ENCODE results near the gene CELF2.

DNA sequence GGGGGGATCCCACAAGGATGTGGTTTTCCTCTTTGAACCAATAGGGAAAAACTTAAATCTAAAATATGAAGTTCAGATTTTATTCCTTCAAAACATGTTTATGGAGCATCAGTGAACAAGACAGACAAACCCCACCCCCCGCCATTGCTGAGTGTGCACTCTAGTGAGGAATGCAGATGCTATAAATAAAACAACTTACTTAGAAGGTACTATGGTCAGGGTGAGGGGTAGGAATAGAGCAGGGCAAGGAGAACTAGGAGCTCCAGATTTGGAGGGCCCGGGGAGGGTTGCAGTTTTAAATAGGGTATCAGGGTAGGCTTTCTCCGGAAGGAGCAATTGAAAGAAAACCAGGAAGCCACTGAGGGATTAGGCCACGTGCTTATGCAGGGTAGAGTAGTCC is 47.9 kb downstream of the CELF2 start:
- TF ChIP-seq, protein P1, sequence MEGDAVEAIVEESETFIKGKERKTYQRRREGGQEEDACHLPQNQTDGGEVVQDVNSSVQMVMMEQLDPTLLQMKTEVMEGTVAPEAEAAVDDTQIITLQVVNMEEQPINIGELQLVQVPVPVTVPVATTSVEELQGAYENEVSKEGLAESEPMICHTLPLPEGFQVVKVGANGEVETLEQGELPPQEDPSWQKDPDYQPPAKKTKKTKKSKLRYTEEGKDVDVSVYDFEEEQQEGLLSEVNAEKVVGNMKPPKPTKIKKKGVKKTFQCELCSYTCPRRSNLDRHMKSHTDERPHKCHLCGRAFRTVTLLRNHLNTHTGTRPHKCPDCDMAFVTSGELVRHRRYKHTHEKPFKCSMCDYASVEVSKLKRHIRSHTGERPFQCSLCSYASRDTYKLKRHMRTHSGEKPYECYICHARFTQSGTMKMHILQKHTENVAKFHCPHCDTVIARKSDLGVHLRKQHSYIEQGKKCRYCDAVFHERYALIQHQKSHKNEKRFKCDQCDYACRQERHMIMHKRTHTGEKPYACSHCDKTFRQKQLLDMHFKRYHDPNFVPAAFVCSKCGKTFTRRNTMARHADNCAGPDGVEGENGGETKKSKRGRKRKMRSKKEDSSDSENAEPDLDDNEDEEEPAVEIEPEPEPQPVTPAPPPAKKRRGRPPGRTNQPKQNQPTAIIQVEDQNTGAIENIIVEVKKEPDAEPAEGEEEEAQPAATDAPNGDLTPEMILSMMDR (IDR thresholded peaks at IDR 0.05), result no peak
- no peak for TF ChIP-seq EP300 (IDR thresholded peaks at IDR 0.05)
